Fibroblast of upper back skin (primary cell): Measurements from ENCODE around the gene STAMBP.

ENCODE experiments used
- DNase-seq: peaks from one replicate; pipeline ENCODE4 v3.0.0-alpha.2; 2013

Gene STAMBP

DNA sequence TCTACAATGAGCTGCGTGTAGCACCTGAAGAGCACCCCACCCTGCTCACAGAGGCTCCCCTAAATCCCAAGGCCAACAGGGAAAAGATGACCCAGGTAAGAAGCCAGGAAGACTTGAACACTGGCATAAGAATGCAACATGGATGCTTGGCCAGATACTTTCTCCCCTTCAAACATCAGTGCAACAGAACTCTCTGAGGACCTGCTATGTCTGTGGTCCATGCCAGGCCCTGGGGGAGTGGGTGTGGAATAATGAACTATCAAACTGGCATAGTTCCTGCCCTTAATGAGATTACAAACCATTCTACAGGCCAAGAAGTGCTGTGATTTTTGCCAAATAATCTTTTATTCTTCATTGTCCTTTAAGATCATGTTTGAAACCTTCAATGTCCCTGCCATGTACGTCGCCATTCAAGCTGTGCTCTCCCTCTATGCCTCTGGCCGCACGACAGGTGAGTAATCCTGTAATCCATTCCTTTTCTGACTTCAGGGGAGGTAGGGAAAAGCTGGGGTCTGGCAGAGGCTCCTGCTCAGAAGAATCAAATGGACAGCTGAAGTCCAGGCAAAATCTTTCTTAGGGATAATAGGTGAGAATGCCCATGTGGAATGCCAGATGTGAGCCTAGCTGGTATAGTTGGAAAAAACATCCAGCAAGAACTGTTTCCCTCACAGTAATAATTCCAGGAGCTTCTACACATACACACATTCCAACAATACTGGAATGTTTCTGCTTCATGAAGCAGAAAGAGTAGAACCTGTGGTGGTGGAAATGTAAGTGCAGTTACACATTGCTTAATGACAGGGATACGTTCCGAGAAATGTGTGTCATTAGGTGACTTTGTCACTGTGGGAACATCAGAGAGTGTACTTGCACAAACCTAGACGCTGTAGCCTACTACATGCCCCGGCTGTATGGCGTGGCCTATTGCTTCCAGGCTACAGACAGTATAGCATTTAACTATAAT is 80.2 kb downstream of the STAMBP start:
- no peak for DNase-seq

- DNase-seq = no peak
Observed at GRCh38 chr2:73910873-73911547, 82.2 kb downstream of the STAMBP start.

DNA sequence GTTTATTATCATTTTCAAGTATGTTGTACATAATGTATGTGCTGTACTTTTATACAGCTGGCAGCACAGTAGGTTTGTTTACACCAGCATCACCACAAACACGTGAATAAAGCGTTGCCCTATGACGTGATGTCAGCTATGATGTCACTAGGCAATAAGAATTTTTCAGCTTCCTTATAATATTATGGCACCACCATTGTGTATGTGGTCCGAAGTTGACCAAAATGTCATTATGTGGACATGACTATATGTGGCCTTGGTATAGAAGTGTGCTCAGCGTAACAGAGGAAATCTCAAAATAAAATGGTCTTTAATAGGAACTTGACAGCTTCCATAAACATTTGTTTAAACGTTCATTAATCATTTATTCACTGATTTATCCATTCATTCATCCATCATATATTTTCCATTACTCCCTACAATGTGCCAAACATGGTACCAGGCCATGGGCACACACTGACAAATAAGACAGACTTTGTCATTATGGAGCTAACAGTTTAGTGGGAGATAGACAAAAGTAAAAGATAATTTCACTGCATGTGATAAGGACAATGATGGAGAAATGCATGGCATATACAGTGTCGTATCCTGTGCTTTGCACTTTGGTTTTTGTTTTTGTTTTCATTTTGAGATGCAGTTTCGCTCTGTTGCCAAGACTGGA is 82.9 kb downstream of the STAMBP start:
- DNase-seq = no peak

DNA sequence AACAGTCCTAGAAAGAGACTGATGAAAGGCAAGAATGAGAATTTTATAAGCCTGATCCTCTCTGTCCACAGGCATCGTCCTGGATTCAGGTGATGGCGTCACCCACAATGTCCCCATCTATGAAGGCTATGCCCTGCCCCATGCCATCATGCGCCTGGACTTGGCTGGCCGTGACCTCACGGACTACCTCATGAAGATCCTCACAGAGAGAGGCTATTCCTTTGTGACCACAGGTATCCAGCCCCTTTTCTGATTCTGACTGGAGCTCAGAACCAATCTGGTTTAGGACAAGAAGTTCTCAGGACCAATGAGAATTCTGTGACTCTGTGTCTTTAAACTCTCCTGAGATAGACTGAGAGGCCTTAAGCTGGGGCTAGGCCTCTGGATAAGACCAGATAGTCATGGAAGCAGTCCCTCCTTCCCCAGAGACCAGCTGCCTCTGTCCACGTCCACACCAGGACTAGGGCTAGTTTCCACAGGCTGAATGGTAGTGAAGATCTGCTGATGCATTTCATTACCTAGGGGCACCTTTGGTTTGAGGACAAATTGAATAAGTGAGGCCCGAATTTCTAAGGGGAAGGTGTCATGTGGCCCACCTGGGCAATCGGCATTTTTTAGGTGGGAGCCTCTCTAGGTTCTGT is 84.8 kb downstream of the STAMBP start:
- no peak for DNase-seq

DNA sequence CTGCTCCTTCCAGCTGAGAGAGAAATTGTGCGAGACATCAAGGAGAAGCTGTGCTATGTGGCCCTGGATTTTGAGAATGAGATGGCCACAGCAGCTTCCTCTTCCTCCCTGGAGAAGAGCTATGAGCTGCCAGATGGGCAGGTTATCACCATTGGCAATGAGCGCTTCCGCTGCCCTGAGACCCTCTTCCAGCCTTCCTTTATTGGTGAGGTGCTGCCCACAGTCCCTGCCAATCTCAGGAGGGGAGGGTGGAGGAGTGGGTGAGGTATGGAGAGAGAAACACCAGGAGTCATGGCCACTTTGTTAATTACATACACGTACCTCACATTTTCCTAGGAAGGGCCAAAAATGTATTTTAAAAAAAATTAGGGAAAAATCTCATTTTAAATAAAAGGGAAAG is 85.9 kb downstream of the STAMBP start:
- no peak for DNase-seq

DNA sequence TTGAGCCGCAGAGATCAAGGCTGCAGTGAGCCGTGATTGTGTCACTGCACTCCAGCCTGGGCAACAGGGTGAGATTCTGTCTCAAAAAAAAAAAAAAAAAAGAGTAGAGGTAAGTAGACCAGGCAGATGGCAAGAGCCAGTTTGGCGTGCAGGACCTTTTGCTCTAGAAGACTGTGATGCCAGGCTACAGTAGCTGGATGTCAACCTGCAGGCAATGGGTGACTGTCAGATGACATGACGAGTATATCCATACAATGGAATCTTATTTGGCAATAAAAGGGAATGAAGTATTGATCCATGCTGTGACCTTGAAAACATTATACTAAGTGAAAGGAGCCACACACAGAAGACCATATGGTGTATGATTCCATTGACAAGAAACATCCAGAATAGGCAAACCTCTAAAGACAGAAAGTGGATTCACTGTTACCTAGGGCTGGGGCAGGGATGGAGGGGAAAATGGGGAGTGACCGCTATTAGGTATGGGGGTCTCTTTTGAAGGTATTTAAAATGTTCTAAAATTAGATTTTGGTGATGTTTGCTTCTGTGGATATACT is 86.8 kb downstream of the STAMBP start:
- DNase-seq = no peak

DNA sequence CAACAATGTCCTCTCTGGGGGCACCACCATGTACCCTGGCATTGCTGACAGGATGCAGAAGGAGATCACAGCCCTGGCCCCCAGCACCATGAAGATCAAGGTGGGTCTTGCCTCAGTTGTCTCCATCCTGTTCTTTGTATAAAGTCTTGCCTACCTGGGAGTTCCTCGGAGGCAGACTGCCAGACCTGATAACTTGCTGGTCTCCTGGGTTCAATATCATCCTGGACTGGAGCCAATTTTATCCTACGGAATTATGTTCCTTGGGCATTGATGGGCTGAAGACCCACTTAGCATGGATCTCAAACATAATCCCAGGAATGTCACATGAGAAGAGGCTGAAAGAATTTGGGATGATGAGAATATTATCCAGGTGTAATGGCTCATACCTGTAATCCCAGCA is 87.9 kb downstream of the STAMBP start:
- DNase-seq = no peak

GRCh38 chr2:73917296-73917695 is 88.5 kb downstream of the STAMBP start:
- DNase-seq = no peak

DNA sequence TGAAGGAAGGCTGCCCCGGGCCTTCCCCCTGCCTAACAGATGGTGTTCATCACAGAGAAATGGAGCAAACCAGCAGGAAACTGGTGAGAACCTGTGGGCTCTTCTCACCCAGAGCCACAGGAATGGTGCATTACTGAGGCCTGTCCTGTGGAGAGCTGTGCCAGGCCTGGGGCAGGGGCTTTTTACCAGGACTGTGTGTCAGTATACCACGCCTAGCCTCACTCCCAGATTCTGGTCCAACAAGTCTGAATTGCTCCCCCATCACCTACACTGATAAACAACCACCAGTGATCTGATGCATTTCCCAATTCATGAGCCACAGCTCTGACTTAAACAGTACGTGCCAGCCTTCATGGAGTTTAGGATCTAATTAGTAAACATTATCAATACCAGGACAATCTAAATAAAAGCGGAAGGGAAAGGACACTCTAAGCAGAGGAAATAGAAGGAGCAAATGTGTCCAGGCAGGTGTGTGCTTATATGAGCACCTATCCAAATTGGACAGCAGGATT is 89.0 kb downstream of the STAMBP start:
- DNase-seq = no peak

DNA sequence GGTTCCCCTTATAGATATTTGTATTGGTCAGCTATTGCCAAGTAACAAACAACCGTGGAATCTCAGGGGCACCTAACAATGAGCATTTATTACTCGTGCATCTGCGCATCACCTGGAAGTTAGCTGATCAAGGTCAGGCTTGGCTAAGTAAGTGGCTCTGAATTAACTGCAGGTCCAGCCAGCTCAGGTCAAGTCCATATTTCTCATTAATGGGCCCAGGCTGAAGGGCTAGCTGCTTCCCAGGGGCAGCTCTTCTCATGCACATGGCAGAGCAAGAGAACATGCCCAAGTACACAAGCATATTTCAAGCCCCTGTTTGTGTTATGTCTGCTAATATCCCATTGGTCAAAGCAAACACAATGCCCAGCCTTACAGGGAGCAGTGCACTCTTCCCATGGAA is 90.1 kb downstream of the STAMBP start:
- no peak for DNase-seq

GRCh38 chr2:73919596-73920228 is 91.0 kb downstream of the STAMBP start:
- no peak for DNase-seq

DNA sequence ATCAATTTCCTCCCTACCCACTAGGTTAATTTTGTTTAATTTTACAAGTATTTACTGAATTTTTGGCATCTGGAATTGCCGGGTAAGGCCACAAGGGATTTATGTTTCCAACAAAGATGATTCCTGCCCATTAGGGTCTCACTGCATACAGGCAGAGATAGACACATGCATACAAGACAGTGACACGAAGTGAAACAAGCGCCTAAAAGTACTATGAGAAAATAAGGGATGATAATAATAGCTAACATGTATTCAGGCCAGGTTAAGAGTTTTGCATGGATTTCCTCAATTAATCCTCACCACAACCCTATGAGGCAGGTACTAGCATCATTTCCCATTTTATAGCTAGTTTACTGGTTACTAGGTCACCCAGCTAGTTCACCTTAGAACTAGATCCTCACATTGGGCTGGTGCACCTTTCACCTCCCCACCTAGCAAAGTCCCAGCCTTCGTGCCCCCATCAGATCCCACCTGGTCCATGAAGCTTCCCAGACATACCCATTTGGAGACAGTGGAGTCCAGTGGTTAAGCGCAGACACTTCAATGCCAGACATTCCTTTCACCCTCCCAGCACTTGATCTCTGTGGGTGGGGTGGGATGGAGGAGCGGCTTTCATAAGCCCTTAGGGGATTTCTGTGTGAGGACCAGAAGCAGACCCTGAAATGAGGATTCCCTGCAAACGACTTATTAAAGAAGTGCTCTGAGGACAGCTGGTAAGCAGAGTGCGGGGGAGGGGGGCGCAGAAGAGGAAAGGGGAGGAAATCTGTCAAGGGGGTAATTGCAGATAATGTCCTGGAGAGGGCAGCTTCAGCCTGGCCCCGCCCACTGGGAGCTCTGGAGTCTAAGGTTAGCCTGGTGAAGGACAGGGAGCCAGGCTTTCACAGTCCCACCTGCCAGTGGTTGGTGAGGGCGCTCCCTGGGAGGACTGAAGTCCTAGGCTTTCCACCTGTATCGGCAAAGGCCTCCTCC is 92.1 kb downstream of the STAMBP start:
- peak; percentile 19 for DNase-seq

GRCh38 chr2:73921581-73921980 is 92.8 kb downstream of the STAMBP start:
- no peak for DNase-seq

DNA sequence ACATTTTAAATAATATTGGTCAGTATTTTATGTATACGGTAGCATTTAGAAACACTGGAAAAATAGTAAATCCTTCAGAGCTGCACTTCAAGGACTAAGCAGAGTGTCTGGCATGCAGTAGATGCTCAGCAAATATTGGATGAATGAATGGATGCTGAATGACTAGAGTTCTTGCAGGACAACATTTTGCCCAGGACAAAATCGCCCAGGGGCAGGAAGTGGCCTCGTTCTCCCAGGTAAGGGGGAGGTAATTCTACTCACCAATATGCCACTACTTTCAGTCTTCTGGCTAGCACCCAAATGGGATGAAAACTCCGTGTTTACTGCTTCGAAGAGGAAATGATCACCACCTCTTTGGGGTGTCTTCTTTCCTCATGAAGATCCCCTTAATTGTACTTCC is 93.9 kb downstream of the STAMBP start:
- no peak for DNase-seq
